Stimulated activated CD4-positive, alpha-beta T cell treated with anti-CD3 and anti-CD28 coated beads, TNF-alpha, amount 100 ng/mL, for 1 hour (primary cell): Measurements from ENCODE around the gene FUS.
"Not testable (repeated sequence)": the region's sequence is repeated elsewhere in the genome, so short reads cannot be mapped to it uniquely, and the experiment has no call there.

ENCODE experiments used
- DNase-seq, 3 donors: peaks; one replicate each; pipeline ENCODE4 v3.0.0-alpha.2; 2020; ENCODE audit warnings: low read depth in 3 of 3, low spot score in 1 of 3

FUS gene

GRCh38 chr16:31179747-31180459 is at the start of gene FUS:
FUS (plus strand) TSS chr16:31180139; CDS start chr16:31180215, 76 bp downstream.
- peak; percentile 82 to 91 (median 90) for DNase-seq

- DNase-seq, result no peak
Measured at GRCh38 chr16:31130336-31130891, 49.5 kb upstream of the FUS start.

- DNase-seq, result no peak
Measured at GRCh38 chr16:31130899-31131298, 49.0 kb upstream of the FUS start.

- no peak for DNase-seq
Measured at GRCh38 chr16:31131416-31131815, 48.5 kb upstream of the FUS start.

GRCh38 chr16:31131841-31132271 is 48.1 kb upstream of the FUS start:
- no peak for DNase-seq

GRCh38 chr16:31132303-31132979 is 47.5 kb upstream of the FUS start:
- DNase-seq, result no peak

GRCh38 chr16:31133046-31133501 is 46.9 kb upstream of the FUS start:
- DNase-seq, result no peak

GRCh38 chr16:31134091-31134571 is 45.8 kb upstream of the FUS start:
- DNase-seq, result no peak

GRCh38 chr16:31134625-31135534 is 45.1 kb upstream of the FUS start:
- no peak for DNase-seq

- no peak for DNase-seq
Measured at GRCh38 chr16:31135535-31136286, 44.2 kb upstream of the FUS start, which contains the start of gene PRSS8. PRSS8 (minus strand) TSS chr16:31135727; CDS start chr16:31135498, 229 bp downstream.

GRCh38 chr16:31136287-31136662 is 43.7 kb upstream of the FUS start:
- DNase-seq, result no peak

- not testable (repeated sequence) for DNase-seq
Measured at GRCh38 chr16:31136822-31137499, 43.0 kb upstream of the FUS start.

GRCh38 chr16:31138621-31139578 is 41.0 kb upstream of the FUS start:
- DNase-seq, result no peak

GRCh38 chr16:31141071-31141469 is 38.9 kb upstream of the FUS start:
- DNase-seq, result not testable (repeated sequence)

- no peak for DNase-seq
Measured at GRCh38 chr16:31141489-31142108, 38.3 kb upstream of the FUS start.

- DNase-seq, result peak; percentile 91 to 96 (median 91)
Measured at GRCh38 chr16:31142109-31143010, 37.6 kb upstream of the FUS start.
